ENCODE measurements around the gene KIF6. TPM values are rescaled to one million over a fixed set of nuclear protein-coding genes. Genes with fewer than 3 reads are reported as not detected.

Gene KIF6
- polyA plus RNA-seq, 4 donors: 0.18 to 1.2 TPM; not detected in 2

DNA sequence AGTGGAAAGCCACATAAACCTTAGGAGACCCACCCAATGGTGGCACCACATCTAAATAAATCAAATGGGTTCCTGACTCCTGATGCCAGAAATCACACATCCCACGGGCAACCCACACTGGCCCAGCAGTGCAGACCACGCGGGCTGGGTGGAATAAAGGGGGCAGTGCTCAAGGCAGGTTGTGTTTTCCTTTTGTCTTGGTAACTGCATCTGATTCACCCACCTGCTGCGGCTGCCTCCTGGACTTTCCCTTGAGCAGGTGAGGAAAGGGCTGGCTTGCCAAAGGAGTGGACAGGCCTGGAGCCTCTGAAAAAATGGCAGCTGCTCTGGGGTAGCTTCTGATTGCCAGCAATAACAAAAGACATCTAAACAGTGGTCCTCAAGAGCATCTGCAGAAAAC lies 283.2 kb downstream of the KIF6 start:
- H3K36me3 ChIP-seq (ENCODE audit: control insufficient read depth in 3 of 3, insufficient read depth in 2 of 3, low read depth in 1 of 3, low read length in 3 of 3): no peaks in the 10 kb centered on the region
- WGBS, 3 donors: 83 to 88% (median 86%) methylated on average over 4 of the region's 4 CpGs
- DNase-seq: no peak
- no peak overlapping the region for H3K27ac ChIP-seq (ENCODE audit: low read depth in 1 of 3, low read length in 2 of 3)
- H3K4me3 ChIP-seq (ENCODE audit: low read depth in 1 of 3, low read length in 3 of 3): no peak overlapping the region
- no peaks in the 10 kb centered on the region for H3K4me1 ChIP-seq (ENCODE audit: control insufficient read depth in 3 of 3, insufficient read depth in 2 of 3, low read depth in 1 of 3, low read length in 2 of 3)
- FAIRE-seq: no peak
- no peaks in the 10 kb centered on the region for H3K9me3 ChIP-seq (ENCODE audit: control insufficient read depth in 2 of 2, insufficient read depth in 1 of 2, low read depth in 1 of 2, low read length in 1 of 2)
- no peaks in the 10 kb centered on the region for H3K27me3 ChIP-seq (ENCODE audit: control insufficient read depth in 3 of 3, insufficient read depth in 3 of 3, low read length in 3 of 3)

DNA sequence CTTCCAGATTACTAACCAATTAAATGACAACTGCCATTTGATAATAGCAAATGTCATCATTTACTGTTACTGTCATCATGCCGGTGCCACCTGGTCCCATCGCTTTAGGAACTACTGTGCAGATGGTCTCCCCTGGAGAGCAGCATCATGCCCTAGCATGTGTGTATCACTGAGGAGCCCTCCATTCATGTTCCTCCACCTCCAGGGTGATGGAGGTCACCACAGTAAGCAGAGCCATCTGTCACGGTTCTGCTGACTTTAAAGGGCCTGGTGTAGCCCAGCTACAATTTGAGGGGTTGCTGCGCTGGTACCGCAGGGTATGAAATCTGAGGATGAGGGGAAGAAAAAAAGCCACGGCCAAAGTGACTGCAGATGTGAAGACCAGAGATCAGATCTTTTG lies 283.9 kb downstream of the KIF6 start:
- WGBS, 3 donors: 79 to 94% (median 85%) methylated on average over 6 of the region's 6 CpGs
- FAIRE-seq (no peak), DNase-seq (no peak)
- Histone ChIP-seq H3K4me1 (ENCODE audit: control insufficient read depth in 3 of 3, insufficient read depth in 2 of 3, low read depth in 1 of 3, low read length in 2 of 3) (no peaks in the 10 kb centered on the region), H3K9me3 (ENCODE audit: control insufficient read depth in 2 of 2, insufficient read depth in 1 of 2, low read depth in 1 of 2, low read length in 1 of 2) (no peaks in the 10 kb centered on the region), H3K4me3 (ENCODE audit: low read depth in 1 of 3, low read length in 3 of 3) (no peak overlapping the region), H3K27ac (ENCODE audit: low read depth in 1 of 3, low read length in 2 of 3) (no peak overlapping the region), H3K36me3 (ENCODE audit: control insufficient read depth in 3 of 3, insufficient read depth in 2 of 3, low read depth in 1 of 3, low read length in 3 of 3) (no peaks in the 10 kb centered on the region), H3K27me3 (ENCODE audit: control insufficient read depth in 3 of 3, insufficient read depth in 3 of 3, low read length in 3 of 3) (no peaks in the 10 kb centered on the region)

DNA sequence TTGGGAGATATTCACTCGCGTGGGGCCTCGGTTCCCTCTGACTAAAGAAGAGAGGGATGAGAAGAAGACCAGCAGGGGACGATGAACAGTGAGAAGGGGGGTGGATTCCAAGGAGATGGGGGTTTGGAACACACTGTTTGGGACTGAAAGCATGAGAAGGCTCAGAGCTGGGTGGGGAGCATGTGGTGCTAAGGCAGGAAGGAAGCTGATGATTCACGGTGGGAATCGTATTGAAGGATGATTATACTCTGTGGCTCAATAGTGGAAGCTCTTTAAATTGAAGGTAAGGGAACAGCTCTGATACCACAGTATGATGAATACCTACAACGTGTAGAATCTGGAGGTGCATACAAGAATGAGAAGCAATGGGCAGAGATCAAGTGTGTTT lies 285.2 kb downstream of the KIF6 start:
- Histone ChIP-seq H3K27me3 (ENCODE audit: control insufficient read depth in 3 of 3, insufficient read depth in 3 of 3, low read length in 3 of 3) (no peaks in the 10 kb centered on the region), H3K36me3 (ENCODE audit: control insufficient read depth in 3 of 3, insufficient read depth in 2 of 3, low read depth in 1 of 3, low read length in 3 of 3) (no peaks in the 10 kb centered on the region), H3K4me3 (ENCODE audit: low read depth in 1 of 3, low read length in 3 of 3) (no peak overlapping the region), H3K4me1 (ENCODE audit: control insufficient read depth in 3 of 3, insufficient read depth in 2 of 3, low read depth in 1 of 3, low read length in 2 of 3) (no peaks in the 10 kb centered on the region), H3K27ac (ENCODE audit: low read depth in 1 of 3, low read length in 2 of 3) (no peak overlapping the region), H3K9me3 (ENCODE audit: control insufficient read depth in 2 of 2, insufficient read depth in 1 of 2, low read depth in 1 of 2, low read length in 1 of 2) (no peaks in the 10 kb centered on the region)
- no peak for FAIRE-seq
- WGBS, 3 donors: 71 to 86% (median 78%) methylated on average over 7 of the region's 7 CpGs
- DNase-seq: no peak

DNA sequence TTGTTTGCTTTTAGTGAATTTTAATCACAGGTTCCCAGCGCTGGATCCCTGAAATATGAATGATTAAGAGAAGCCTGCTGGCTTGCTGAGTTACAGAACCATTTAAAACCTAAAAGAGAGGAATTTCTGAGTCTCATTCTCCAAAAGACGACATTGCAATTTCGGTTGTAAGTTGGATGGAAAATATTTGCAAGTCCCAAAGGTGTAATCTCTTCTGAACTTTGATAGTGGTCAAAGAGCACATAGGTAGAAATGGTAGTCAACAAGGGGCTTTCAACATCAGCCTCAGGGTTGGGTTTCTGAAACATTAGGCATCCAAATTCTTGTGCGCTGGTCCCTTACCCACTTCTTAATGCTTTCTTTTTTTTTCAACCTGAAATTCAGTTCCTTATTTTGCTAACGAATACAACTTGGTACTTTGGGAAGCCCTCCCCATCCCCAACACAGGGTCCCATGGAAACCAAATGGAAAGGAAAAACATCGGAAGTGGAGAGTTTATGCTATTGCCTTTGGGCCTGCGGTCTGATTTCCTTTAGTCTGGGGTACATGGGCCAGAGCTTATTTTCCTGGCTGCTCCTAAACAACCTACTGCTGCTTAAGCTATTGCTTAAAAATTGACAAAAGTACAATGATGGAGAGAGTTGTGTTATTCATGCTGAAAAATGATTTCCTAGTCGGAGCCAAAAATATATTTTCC lies 285.7 kb downstream of the KIF6 start:
- Histone ChIP-seq H3K9me3 (ENCODE audit: control insufficient read depth in 2 of 2, insufficient read depth in 1 of 2, low read depth in 1 of 2, low read length in 1 of 2) (no peaks in the 10 kb centered on the region), H3K4me3 (ENCODE audit: low read depth in 1 of 3, low read length in 3 of 3) (no peak overlapping the region), H3K36me3 (ENCODE audit: control insufficient read depth in 3 of 3, insufficient read depth in 2 of 3, low read depth in 1 of 3, low read length in 3 of 3) (no peaks in the 10 kb centered on the region), H3K27ac (ENCODE audit: low read depth in 1 of 3, low read length in 2 of 3) (no peak overlapping the region), H3K4me1 (ENCODE audit: control insufficient read depth in 3 of 3, insufficient read depth in 2 of 3, low read depth in 1 of 3, low read length in 2 of 3) (no peaks in the 10 kb centered on the region), H3K27me3 (ENCODE audit: control insufficient read depth in 3 of 3, insufficient read depth in 3 of 3, low read length in 3 of 3) (no peaks in the 10 kb centered on the region)
- 72 to 85% (median 79%) methylated on average over 8 of the region's 8 CpGs for WGBS, 3 donors
- DNase-seq (no peak), FAIRE-seq (no peak)

DNA sequence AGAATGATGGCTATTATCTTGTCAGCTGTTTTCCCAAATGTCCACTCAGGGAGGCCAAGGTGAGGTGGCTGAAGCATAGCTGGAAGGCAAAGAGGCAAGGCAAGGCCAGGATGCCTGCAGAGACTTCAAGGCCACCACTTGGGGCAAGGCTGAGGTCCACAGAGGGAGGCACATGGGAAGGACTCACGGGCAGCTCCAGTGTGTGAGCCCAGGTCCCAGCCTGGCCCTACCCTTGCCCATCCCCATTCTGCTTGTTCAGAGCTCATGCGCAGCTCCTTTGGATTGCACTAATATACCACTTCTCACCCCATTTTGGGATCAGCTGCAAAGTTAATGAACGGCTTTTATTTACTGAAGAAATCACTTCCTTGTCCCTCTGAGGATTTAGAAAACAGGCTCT lies 291.6 kb downstream of the KIF6 start:
- DNase-seq (peak in 1 of 2 donors; percentile 13), FAIRE-seq (no peak)
- Histone ChIP-seq H3K27me3 (ENCODE audit: control insufficient read depth in 3 of 3, insufficient read depth in 3 of 3, low read length in 3 of 3) (no peaks in the 10 kb centered on the region), H3K4me1 (ENCODE audit: control insufficient read depth in 3 of 3, insufficient read depth in 2 of 3, low read depth in 1 of 3, low read length in 2 of 3) (peaks cover 0 to 2% (median 2%) of the 10 kb centered on the region in 3 donors), H3K9me3 (ENCODE audit: control insufficient read depth in 2 of 2, insufficient read depth in 1 of 2, low read depth in 1 of 2, low read length in 1 of 2) (no peaks in the 10 kb centered on the region), H3K27ac (ENCODE audit: low read depth in 1 of 3, low read length in 2 of 3) (no peak overlapping the region), H3K36me3 (ENCODE audit: control insufficient read depth in 3 of 3, insufficient read depth in 2 of 3, low read depth in 1 of 3, low read length in 3 of 3) (no peaks in the 10 kb centered on the region), H3K4me3 (ENCODE audit: low read depth in 1 of 3, low read length in 3 of 3) (no peak overlapping the region)
- 46 to 82% (median 71%) methylated on average over 3 of the region's 3 CpGs for WGBS, 3 donors

DNA sequence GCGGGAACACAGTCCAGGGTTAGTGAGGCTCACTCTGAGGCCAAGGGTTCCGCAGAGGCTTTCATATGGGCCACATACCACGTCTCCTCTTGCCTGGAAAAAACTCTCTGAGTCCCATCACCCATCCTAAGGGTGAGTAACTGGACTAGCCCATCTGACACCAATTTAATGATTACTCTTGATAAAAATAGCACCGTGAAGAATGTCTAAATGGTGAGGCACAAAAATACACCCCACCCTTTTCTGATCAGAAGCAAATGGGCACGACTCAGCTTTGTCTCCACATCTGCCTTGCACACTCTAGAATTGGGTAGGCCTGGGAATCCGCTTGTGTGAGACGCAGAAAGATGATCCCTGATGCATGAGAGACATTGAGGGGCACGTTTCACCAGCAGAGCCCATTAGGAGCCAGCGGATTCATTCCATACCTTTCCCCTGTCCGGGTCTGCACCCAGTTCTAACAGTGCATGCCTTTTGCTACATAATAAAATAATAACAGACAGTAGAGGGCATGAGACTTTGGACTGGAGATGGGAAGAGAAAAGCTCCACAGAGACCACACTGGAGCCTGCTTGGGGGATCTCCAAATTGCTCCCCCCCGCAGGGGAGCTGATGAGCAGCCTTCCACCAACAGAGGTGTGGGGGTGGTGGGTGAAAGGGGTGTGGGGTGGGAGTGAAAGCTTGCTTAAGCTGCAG lies 292.7 kb downstream of the KIF6 start:
- no peak for DNase-seq
- H3K4me1 ChIP-seq (ENCODE audit: control insufficient read depth in 3 of 3, insufficient read depth in 2 of 3, low read depth in 1 of 3, low read length in 2 of 3): peaks cover 0 to 2% (median 2%) of the 10 kb centered on the region in 3 donors
- H3K27me3 ChIP-seq (ENCODE audit: control insufficient read depth in 3 of 3, insufficient read depth in 3 of 3, low read length in 3 of 3): no peaks in the 10 kb centered on the region
- no peaks in the 10 kb centered on the region for H3K36me3 ChIP-seq (ENCODE audit: control insufficient read depth in 3 of 3, insufficient read depth in 2 of 3, low read depth in 1 of 3, low read length in 3 of 3)
- H3K9me3 ChIP-seq (ENCODE audit: control insufficient read depth in 2 of 2, insufficient read depth in 1 of 2, low read depth in 1 of 2, low read length in 1 of 2): no peaks in the 10 kb centered on the region
- 74 to 82% (median 75%) methylated on average over 11 of the region's 11 CpGs for WGBS, 3 donors
- FAIRE-seq: no peak
- no peak overlapping the region for H3K4me3 ChIP-seq (ENCODE audit: low read depth in 1 of 3, low read length in 3 of 3)
- no peak overlapping the region for H3K27ac ChIP-seq (ENCODE audit: low read depth in 1 of 3, low read length in 2 of 3)

DNA sequence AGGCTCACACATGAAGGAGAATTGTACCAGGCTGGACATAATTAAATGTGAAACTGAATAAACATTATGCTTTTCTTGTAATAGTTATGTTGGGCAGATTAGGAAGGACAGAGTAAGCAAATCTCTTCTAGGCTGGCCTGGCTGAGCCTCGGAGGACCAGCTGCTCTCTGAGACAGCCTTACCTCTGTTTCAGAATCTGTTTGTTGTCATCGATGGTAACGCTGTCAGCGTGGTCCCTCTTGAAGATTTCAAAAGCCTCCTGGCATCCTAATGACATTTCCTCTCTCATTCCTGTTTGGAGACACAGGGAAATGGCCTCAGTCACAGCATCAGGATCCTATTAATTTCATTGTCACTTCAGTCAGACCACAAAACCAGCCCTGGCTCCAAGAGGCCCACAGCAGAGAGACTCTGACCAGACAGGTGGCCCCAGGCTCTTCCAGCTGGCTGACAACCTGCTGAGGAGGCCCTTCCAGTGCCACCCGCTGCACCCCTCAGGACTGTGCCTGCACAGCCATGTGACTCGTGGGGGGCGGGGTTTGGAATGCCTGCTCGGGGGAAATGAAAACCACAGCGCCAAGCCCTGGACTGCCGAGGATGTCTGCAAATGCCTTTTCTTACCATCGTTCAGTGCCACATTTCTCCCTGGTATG lies 294.2 kb downstream of the KIF6 start:
- Histone ChIP-seq H3K4me1 (ENCODE audit: control insufficient read depth in 3 of 3, insufficient read depth in 2 of 3, low read depth in 1 of 3, low read length in 2 of 3) (peaks cover 0 to 2% (median 2%) of the 10 kb centered on the region in 3 donors), H3K36me3 (ENCODE audit: control insufficient read depth in 3 of 3, insufficient read depth in 2 of 3, low read depth in 1 of 3, low read length in 3 of 3) (no peaks in the 10 kb centered on the region), H3K9me3 (ENCODE audit: control insufficient read depth in 2 of 2, insufficient read depth in 1 of 2, low read depth in 1 of 2, low read length in 1 of 2) (no peaks in the 10 kb centered on the region), H3K27ac (ENCODE audit: low read depth in 1 of 3, low read length in 2 of 3) (no peak overlapping the region), H3K27me3 (ENCODE audit: control insufficient read depth in 3 of 3, insufficient read depth in 3 of 3, low read length in 3 of 3) (no peaks in the 10 kb centered on the region), H3K4me3 (ENCODE audit: low read depth in 1 of 3, low read length in 3 of 3) (no peak overlapping the region)
- FAIRE-seq: no peak
- DNase-seq: peak; percentile 26 to 62
- 24 to 35% (median 26%) methylated on average over 11 of the region's 11 CpGs for WGBS, 3 donors

DNA sequence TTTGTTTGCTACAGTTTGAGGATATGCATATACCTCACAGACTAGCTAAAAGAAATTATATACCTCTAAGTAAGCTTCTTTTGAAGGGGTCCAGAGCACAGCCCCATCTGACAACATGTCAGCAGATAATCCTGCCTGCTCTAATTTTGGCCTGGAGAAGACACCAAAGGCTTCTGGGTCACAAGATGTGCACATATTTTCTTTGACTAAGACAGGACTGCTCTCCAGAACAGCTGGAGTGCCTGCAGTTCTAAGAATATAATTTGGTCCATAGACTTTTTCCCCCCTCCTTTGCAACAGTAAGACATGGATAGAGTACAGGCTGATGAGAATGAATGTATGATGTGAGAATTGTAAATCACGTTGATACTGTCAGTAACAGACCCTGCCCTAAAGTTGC lies 294.8 kb downstream of the KIF6 start:
- Histone ChIP-seq H3K4me1 (ENCODE audit: control insufficient read depth in 3 of 3, insufficient read depth in 2 of 3, low read depth in 1 of 3, low read length in 2 of 3) (peaks cover 0 to 2% (median 2%) of the 10 kb centered on the region in 3 donors), H3K27ac (ENCODE audit: low read depth in 1 of 3, low read length in 2 of 3) (no peak overlapping the region), H3K4me3 (ENCODE audit: low read depth in 1 of 3, low read length in 3 of 3) (no peak overlapping the region), H3K27me3 (ENCODE audit: control insufficient read depth in 3 of 3, insufficient read depth in 3 of 3, low read length in 3 of 3) (no peaks in the 10 kb centered on the region), H3K9me3 (ENCODE audit: control insufficient read depth in 2 of 2, insufficient read depth in 1 of 2, low read depth in 1 of 2, low read length in 1 of 2) (no peaks in the 10 kb centered on the region), H3K36me3 (ENCODE audit: control insufficient read depth in 3 of 3, insufficient read depth in 2 of 3, low read depth in 1 of 3, low read length in 3 of 3) (no peaks in the 10 kb centered on the region)
- no peak for DNase-seq
- FAIRE-seq: no peak
- 77 to 80% (median 79%) methylated on average over 1 of the region's 1 CpG for WGBS, 3 donors

Data from small intestine (tissue), 7 donors.